Measurements from ENCODE around the gene CLN3. TPM values are rescaled to one million over a fixed set of nuclear protein-coding genes. Genes with fewer than 3 reads are reported as not detected.
"Not testable (repeated sequence)": the region's sequence is repeated elsewhere in the genome, so short reads cannot be mapped to it uniquely, and the experiment has no call there.

The CLN3 gene
- total RNA-seq, 1 donor from 2014 or later, result 13.4 TPM

DNA sequence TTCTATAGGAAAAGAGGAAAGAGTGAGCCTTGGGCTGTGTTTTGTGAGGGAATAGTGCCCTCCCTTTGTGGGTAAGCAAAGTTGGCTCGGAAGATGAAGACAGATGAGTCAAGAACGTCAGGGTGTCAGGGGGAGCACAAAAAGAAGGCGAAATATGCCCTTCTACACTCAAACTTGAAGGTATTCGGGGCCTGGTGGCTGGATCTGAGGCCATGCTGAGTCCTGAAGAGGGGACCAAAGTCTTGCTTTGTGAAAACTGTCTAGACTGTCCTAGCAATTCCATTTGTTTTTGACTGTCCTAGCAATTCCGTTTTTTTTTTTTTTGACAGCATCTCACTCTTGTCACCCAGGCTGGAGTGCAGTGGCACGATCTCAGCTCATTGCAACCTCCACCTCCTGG lies 53.0 kb downstream of the CLN3 start:
- DNase-seq; intact Hi-C loops (cut with micrococcal nuclease); ATAC-seq: not testable (repeated sequence)

DNA sequence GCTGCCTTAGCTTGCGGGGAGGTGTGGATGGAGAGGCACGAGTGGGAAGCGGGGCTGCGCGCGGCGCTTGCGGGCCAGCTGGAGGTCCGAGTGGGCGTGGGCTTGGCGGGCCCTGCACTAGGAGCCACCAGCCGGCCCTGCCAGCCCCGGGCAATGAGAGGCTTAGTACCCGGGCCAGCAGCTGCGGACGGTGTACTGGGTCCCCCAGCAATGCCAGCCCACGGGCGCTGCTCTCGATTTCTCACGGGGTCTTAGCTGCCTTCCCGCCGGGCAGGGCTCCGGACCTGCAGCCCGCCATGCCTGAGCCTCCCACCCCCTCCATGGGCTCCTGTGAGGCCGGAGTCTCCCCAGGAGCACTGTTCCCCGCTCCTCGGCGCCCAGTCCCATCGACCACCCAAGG lies 56.5 kb downstream of the CLN3 start:
- intact Hi-C loops (cut with micrococcal nuclease); ATAC-seq: not testable (repeated sequence)
- DNase-seq, result peak; percentile 12

Other genes starting within 250 kb of the CLN3 start
- gene SBK1, start 199.5 kb downstream of the CLN3 start, total RNA-seq, result 2.8 TPM
- gene NPIPB6, start 128.6 kb downstream of the CLN3 start, total RNA-seq, result 0.40 TPM
- gene EIF3CL, start 88.2 kb downstream of the CLN3 start, total RNA-seq, result 28.2 TPM
- not detected for gene NPIPB7, start 19.7 kb downstream of the CLN3 start, total RNA-seq
- gene APOBR, start 2.6 kb upstream of the CLN3 start, total RNA-seq, result 0.47 TPM
- not detected for gene IL27, start 14.8 kb upstream of the CLN3 start, total RNA-seq
- 37.2 TPM for gene NUPR1, start 46.9 kb upstream of the CLN3 start, total RNA-seq
- 20.4 TPM for gene SGF29, start 61.8 kb upstream of the CLN3 start, total RNA-seq
- gene SULT1A2, start 105.0 kb upstream of the CLN3 start, total RNA-seq, result 1.1 TPM
- 15.5 TPM for gene SULT1A1, start 118.0 kb upstream of the CLN3 start, total RNA-seq
- not detected for gene NPIPB8, start 146.0 kb upstream of the CLN3 start, total RNA-seq
- 433 TPM for gene EIF3C, start 219.4 kb upstream of the CLN3 start, total RNA-seq